Mesenteric fat pad (tissue), 1 donor: ENCODE measurements around the gene PRAMEF14. TPM values are rescaled to one million over a fixed set of nuclear protein-coding genes. Genes with fewer than 3 reads are reported as not detected.

ENCODE experiments used
- total RNA-seq: library from RNA; stranded (reverse); fragmentation: NEBNext Ultra II Directional; extraction: Animal tissue kit (Norgen Biotek cat#: 25700); gene quantifications from one replicate; pipeline ENCODE4 v1.2.1, GENCODE V29; 2021
- donor health status: DM: yes; HTN: yes; CAD: no.

PRAMEF14 gene
- total RNA-seq, 1 donor from 2014 or later, result not detected

Other genes with a start within 250 kb of the PRAMEF14 start
- gene HNRNPCL2, start 230.3 kb downstream of the PRAMEF14 start, total RNA-seq, result not detected
- not detected for gene PRAMEF26, start 191.1 kb downstream of the PRAMEF14 start, total RNA-seq
- not detected for gene HNRNPCL4, start 181.5 kb downstream of the PRAMEF14 start, total RNA-seq
- not detected for gene PRAMEF9, start 175.3 kb downstream of the PRAMEF14 start, total RNA-seq
- not detected for gene PRAMEF13, start 145.7 kb downstream of the PRAMEF14 start, total RNA-seq
- not detected for gene PRAMEF18, start 121.0 kb downstream of the PRAMEF14 start, total RNA-seq
- gene PRAMEF5, start 92.9 kb downstream of the PRAMEF14 start, total RNA-seq, result not detected
- gene PRAMEF8, start 62.0 kb downstream of the PRAMEF14 start, total RNA-seq, result not detected
- not detected for gene PRAMEF33, start 43.6 kb downstream of the PRAMEF14 start, total RNA-seq
- not detected for gene PRAMEF15, start 31.6 kb downstream of the PRAMEF14 start, total RNA-seq
- gene PRAMEF19, start 24.8 kb upstream of the PRAMEF14 start, total RNA-seq, result not detected
- gene PRAMEF17, start 42.5 kb upstream of the PRAMEF14 start, total RNA-seq, result not detected
- not detected for gene PRAMEF20, start 63.3 kb upstream of the PRAMEF14 start, total RNA-seq
- not detected for gene LRRC38, start 166.9 kb upstream of the PRAMEF14 start, total RNA-seq
- 66.3 TPM for gene PDPN, start 236.7 kb upstream of the PRAMEF14 start, total RNA-seq